AG20443 (cell line): ENCODE measurements around the gene TNFRSF21.
"Not testable (repeated sequence)": the region's sequence is repeated elsewhere in the genome, so short reads cannot be mapped to it uniquely, and the experiment has no call there.

Source experiments
- DNase-seq: peaks from one replicate; pipeline ENCODE4 v3.0.0; 2012; ENCODE audit warnings: low spot score, mixed read lengths

TNFRSF21 gene

GRCh38 chr6:47223251-47223650 lies 86.5 kb downstream of the TNFRSF21 start:
- DNase-seq = not testable (repeated sequence)

- DNase-seq = no peak
Observed at GRCh38 chr6:47221565-47221964, 88.1 kb downstream of the TNFRSF21 start.

- DNase-seq = peak; percentile 40
Observed at GRCh38 chr6:47209632-47210031, 100.1 kb downstream of the TNFRSF21 start.

- DNase-seq = no peak
Observed at GRCh38 chr6:47207261-47207660, 102.4 kb downstream of the TNFRSF21 start.

GRCh38 chr6:47206626-47207025 lies 103.1 kb downstream of the TNFRSF21 start:
- no peak for DNase-seq

- DNase-seq = no peak
Observed at GRCh38 chr6:47203938-47204611, 105.6 kb downstream of the TNFRSF21 start.

- no peak for DNase-seq
Observed at GRCh38 chr6:47203266-47203937, 106.3 kb downstream of the TNFRSF21 start.

- DNase-seq = no peak
Observed at GRCh38 chr6:47202644-47203205, 107.0 kb downstream of the TNFRSF21 start.

GRCh38 chr6:47200536-47201334 lies 109.0 kb downstream of the TNFRSF21 start:
- no peak for DNase-seq

GRCh38 chr6:47197682-47198640 lies 111.7 kb downstream of the TNFRSF21 start:
- no peak for DNase-seq

- no peak for DNase-seq
Observed at GRCh38 chr6:47196113-47196512, 113.6 kb downstream of the TNFRSF21 start.

- no peak for DNase-seq
Observed at GRCh38 chr6:47195011-47195650, 114.6 kb downstream of the TNFRSF21 start.

- DNase-seq = peak; percentile 38
Observed at GRCh38 chr6:47188588-47189021, 121.1 kb downstream of the TNFRSF21 start.

GRCh38 chr6:47187893-47188587 lies 121.7 kb downstream of the TNFRSF21 start:
- DNase-seq = no peak

GRCh38 chr6:47187113-47187512 lies 122.6 kb downstream of the TNFRSF21 start:
- DNase-seq = no peak

GRCh38 chr6:47182291-47182957 lies 127.3 kb downstream of the TNFRSF21 start:
- no peak for DNase-seq

GRCh38 chr6:47181681-47182080 lies 128.0 kb downstream of the TNFRSF21 start:
- DNase-seq = no peak
